Activated naive CD4-positive, alpha-beta T cell treated with anti-CD3 and anti-CD28 coated beads for 36 hours (primary cell): ENCODE measurements around the gene RAB20. TPM values are rescaled to one million over a fixed set of nuclear protein-coding genes. Genes with fewer than 3 reads are reported as not detected.

ENCODE experiments used
- CTCF ChIA-PET: fragments of 350-600 bp; sonication (Branson Sonifier 250); formaldehyde crosslinking; loops from one replicate; lab custom pipeline; 2021; ENCODE audit warnings: antibody characterized with exemption; lab: Charles Lee
- DNase-seq: peaks from one replicate; pipeline ENCODE4 v3.0.0-alpha.2; 2020
- H3K27ac Mint-ChIP-seq: one replicate; pipeline ENCODE4 v1.8.0; 2021; ENCODE audit warnings: mild to moderate bottlenecking, mixed read lengths
- H3K27me3 Mint-ChIP-seq: one replicate; pipeline ENCODE4 v1.8.0; 2021; ENCODE audit warnings: low read depth, mixed read lengths
- H3K36me3 Mint-ChIP-seq: one replicate; pipeline ENCODE4 v1.8.0; 2021; ENCODE audit warnings: low read depth, mixed read lengths
- H3K4me1 Mint-ChIP-seq: one replicate; pipeline ENCODE4 v1.8.0; 2021; ENCODE audit warnings: low read depth, mixed read lengths
- H3K4me3 Mint-ChIP-seq: one replicate; pipeline ENCODE4 v1.8.0; 2021; ENCODE audit warnings: mild to moderate bottlenecking, moderate library complexity, mixed read lengths
- H3K9me3 Mint-ChIP-seq: one replicate; pipeline ENCODE4 v1.8.0; 2021; ENCODE audit warnings: mixed read lengths
- intact Hi-C: fragments of 100-400 bp; cut with micrococcal nuclease; formaldehyde crosslinking; loops from one replicate; pipeline ENCODE4 v1.15.1; 2023
- total RNA-seq, 2 experiments: library from RNA; stranded (reverse); gene quantifications; one replicate each; pipeline ENCODE4 v1.2.3, GENCODE V29; 2021

The RAB20 gene
- total RNA-seq, 2 experiments from 2014 or later, result 1.4 to 1.5 TPM

- H3K27ac Mint-ChIP-seq, result no peak overlapping the region
Measured at GRCh38 chr13:110559986-110560385, 1.5 kb downstream of the RAB20 start.

GRCh38 chr13:110559429-110559943 is 2.0 kb downstream of the RAB20 start:
- Mint-ChIP-seq H3K4me3 (no peak overlapping the region), H3K27me3 (peaks cover 7% of the 10 kb centered on the region), H3K27ac (no peak overlapping the region), H3K4me1 (peaks cover 15% of the 10 kb centered on the region), H3K9me3 (no peaks in the 10 kb centered on the region), H3K36me3 (no peaks in the 10 kb centered on the region)
- CTCF ChIA-PET, result interaction anchor here (1.0 kb wide), 1 partner anchor 13 kb away, joined by 3 read pairs; no protein-coding TSS in a partner anchor
- DNase-seq, result no peak
- intact Hi-C loops, result no loop called here

More at GRCh38 chr13:110559986-110560385, 1.5 kb downstream of the RAB20 start:
- intact Hi-C loops, result loop anchor here (2.0 to 5.0 kb wide), 2 partner anchors 43 to 57 kb away; no protein-coding TSS in a partner anchor
- H3K4me1 Mint-ChIP-seq, result peaks cover 15% of the 10 kb centered on the region
- peaks cover 7% of the 10 kb centered on the region for H3K27me3 Mint-ChIP-seq
- no peaks in the 10 kb centered on the region for H3K36me3 Mint-ChIP-seq
- no peaks in the 10 kb centered on the region for H3K9me3 Mint-ChIP-seq
- no peak overlapping the region for H3K4me3 Mint-ChIP-seq
- no peak for DNase-seq
- CTCF ChIA-PET, result interaction anchor here (0.5 kb wide), 1 partner anchor 32 kb away, joined by 3 read pairs; no protein-coding TSS in a partner anchor

GRCh38 chr13:110557610-110558305 is 3.8 kb downstream of the RAB20 start:
- DNase-seq, result no peak
- CTCF ChIA-PET, result no interaction called here
- Mint-ChIP-seq H3K27ac (no peak overlapping the region), H3K4me3 (no peak overlapping the region), H3K27me3 (peaks cover 7% of the 10 kb centered on the region), H3K36me3 (no peaks in the 10 kb centered on the region), H3K9me3 (no peaks in the 10 kb centered on the region), H3K4me1 (peaks cover 14% of the 10 kb centered on the region)
- intact Hi-C loops, result no loop called here

DNA sequence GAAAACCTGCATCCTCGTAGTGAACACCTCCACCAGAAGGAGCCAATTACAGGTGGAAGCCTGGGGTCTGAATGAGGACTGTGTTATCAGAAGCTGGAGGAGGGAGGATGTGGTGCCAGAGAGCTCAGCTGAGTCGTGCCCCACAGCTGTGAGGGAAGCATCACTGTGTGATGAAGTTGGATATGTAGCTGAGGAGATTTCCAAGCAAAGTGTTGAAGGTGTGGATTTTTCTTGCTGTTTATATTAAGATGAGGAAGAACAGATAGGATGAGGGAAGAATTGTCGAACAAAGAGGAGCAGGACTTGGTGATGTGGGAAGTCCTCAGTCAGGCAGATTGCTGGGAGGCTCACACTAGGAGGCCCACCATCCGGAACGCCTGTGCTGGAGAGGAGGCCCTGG is 4.4 kb downstream of the RAB20 start:
- intact Hi-C loops, result no loop called here
- Mint-ChIP-seq H3K4me1 (peaks cover 10% of the 10 kb centered on the region), H3K27ac (no peak overlapping the region), H3K27me3 (peaks cover 7% of the 10 kb centered on the region), H3K4me3 (no peak overlapping the region), H3K36me3 (no peaks in the 10 kb centered on the region), H3K9me3 (no peaks in the 10 kb centered on the region)
- CTCF ChIA-PET, result interaction anchor here (1.1 kb wide), 1 partner anchor 20 kb away, joined by 4 read pairs; no protein-coding TSS in a partner anchor
- DNase-seq, result no peak

- H3K4me1 Mint-ChIP-seq, result peaks cover 6% of the 10 kb centered on the region
- H3K27ac Mint-ChIP-seq, result no peak overlapping the region
- H3K36me3 Mint-ChIP-seq, result no peaks in the 10 kb centered on the region
- CTCF ChIA-PET, result interaction anchor here (0.6 to 1.1 kb wide), 2 partner anchors 19 to 650 kb away, joined by 4 read pairs; no protein-coding TSS in a partner anchor
- intact Hi-C loops, result no loop called here
- no peak for DNase-seq
- H3K4me3 Mint-ChIP-seq, result no peak overlapping the region
- H3K27me3 Mint-ChIP-seq, result peaks cover 4% of the 10 kb centered on the region
- no peaks in the 10 kb centered on the region for H3K9me3 Mint-ChIP-seq
Measured at GRCh38 chr13:110556224-110556606, 5.3 kb downstream of the RAB20 start.

GRCh38 chr13:110555601-110556223 is 5.8 kb downstream of the RAB20 start:
- H3K4me3 Mint-ChIP-seq, result no peak overlapping the region
- CTCF ChIA-PET, result interaction anchor here (0.6 to 1.1 kb wide), 2 partner anchors 19 to 650 kb away, joined by 4 read pairs; no protein-coding TSS in a partner anchor
- H3K36me3 Mint-ChIP-seq, result no peaks in the 10 kb centered on the region
- no peaks in the 10 kb centered on the region for H3K9me3 Mint-ChIP-seq
- H3K27ac Mint-ChIP-seq, result no peak overlapping the region
- H3K4me1 Mint-ChIP-seq, result peaks cover 3% of the 10 kb centered on the region
- intact Hi-C loops, result no loop called here
- H3K27me3 Mint-ChIP-seq, result peaks cover 3% of the 10 kb centered on the region
- no peak for DNase-seq

GRCh38 chr13:110554946-110555345 is 6.6 kb downstream of the RAB20 start:
- Mint-ChIP-seq H3K27ac (no peak overlapping the region), H3K9me3 (no peaks in the 10 kb centered on the region)
- intact Hi-C loops, result no loop called here

DNA sequence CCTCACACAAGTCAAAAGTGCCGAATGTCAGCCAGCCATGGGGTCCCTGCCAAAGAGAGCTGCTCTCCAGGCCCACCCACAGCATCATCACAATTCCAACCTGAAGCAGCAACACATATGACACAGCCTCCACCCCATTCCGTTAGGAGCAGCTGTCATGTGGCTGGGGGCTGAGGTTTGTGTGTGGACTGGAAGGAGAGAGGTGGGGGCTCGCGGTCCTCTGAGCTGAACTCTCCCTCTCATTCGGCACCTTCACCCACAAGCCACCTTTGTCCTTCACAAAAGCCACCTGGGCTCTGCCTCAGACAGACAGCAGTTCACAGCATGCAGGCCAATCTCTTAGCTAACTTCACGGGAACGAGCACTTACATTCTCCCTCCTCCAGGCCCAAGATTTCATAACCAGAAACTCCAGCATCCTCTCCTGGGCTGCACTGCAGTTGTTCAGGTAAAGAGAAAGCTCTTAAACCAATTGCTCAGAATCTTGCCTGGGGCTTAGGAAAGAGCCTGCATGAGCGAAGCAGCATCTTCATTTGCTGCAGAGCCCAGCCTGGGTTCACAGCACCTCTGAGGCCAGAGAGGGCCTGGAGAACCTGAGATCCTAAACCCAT is 7.2 kb downstream of the RAB20 start:
- Mint-ChIP-seq H3K4me3 (no peak overlapping the region), H3K4me1 (no peaks in the 10 kb centered on the region), H3K36me3 (no peaks in the 10 kb centered on the region), H3K27ac (no peak overlapping the region), H3K27me3 (no peaks in the 10 kb centered on the region), H3K9me3 (no peaks in the 10 kb centered on the region)
- CTCF ChIA-PET, result interaction anchor here (0.7 kb wide), 1 partner anchor 28 kb away, joined by 3 read pairs; no protein-coding TSS in a partner anchor
- intact Hi-C loops, result no loop called here
- DNase-seq, result no peak

More at GRCh38 chr13:110554946-110555345, 6.6 kb downstream of the RAB20 start:
- CTCF ChIA-PET, result interaction anchor here (0.7 kb wide), 1 partner anchor 29 kb away, joined by 3 read pairs; no protein-coding TSS in a partner anchor
- H3K4me1 Mint-ChIP-seq, result no peaks in the 10 kb centered on the region
- no peak overlapping the region for H3K4me3 Mint-ChIP-seq
- DNase-seq, result no peak
- no peaks in the 10 kb centered on the region for H3K27me3 Mint-ChIP-seq
- H3K36me3 Mint-ChIP-seq, result no peaks in the 10 kb centered on the region

DNA sequence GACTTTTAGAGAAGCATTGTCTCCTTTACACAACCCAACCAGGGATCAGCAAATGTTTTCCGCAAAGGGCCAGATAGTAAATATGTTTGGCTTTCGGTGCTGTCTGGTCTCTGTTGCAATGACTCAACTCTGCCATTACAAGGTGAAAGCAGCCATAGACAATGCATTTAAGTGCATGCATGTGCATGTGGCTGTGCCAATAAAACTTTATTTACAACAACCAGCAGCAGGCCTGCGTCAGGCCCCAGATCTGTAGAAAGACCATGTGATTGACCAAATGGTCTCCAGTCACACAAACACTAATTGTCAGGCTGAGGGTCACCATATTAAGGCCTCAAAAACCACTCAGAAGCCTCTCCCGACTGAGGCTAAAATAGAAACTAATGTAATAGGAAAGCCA is 8.1 kb downstream of the RAB20 start:
- Mint-ChIP-seq H3K4me1 (no peaks in the 10 kb centered on the region), H3K27ac (no peak overlapping the region), H3K9me3 (no peaks in the 10 kb centered on the region), H3K36me3 (no peaks in the 10 kb centered on the region), H3K27me3 (no peaks in the 10 kb centered on the region), H3K4me3 (no peak overlapping the region)
- intact Hi-C loops, result no loop called here
- DNase-seq, result no peak
- CTCF ChIA-PET, result no interaction called here

- Mint-ChIP-seq H3K4me1 (no peaks in the 10 kb centered on the region), H3K27me3 (no peaks in the 10 kb centered on the region), H3K9me3 (no peaks in the 10 kb centered on the region), H3K27ac (no peak overlapping the region), H3K36me3 (no peaks in the 10 kb centered on the region), H3K4me3 (no peak overlapping the region)
- CTCF ChIA-PET, result interaction anchor here (1.6 kb wide), 1 partner anchor 20 kb away, joined by 3 read pairs; no protein-coding TSS in a partner anchor
- DNase-seq, result no peak
- intact Hi-C loops, result no loop called here
Measured at GRCh38 chr13:110552767-110553166, 8.8 kb downstream of the RAB20 start.

- no peaks in the 10 kb centered on the region for H3K27me3 Mint-ChIP-seq
Measured at GRCh38 chr13:110551284-110551683, 10.2 kb downstream of the RAB20 start.

GRCh38 chr13:110549795-110550160 is 11.7 kb downstream of the RAB20 start:
- H3K9me3 Mint-ChIP-seq, result peaks cover 7% of the 10 kb centered on the region
- peaks cover 8% of the 10 kb centered on the region for H3K36me3 Mint-ChIP-seq
- intact Hi-C loops, result no loop called here
- H3K4me3 Mint-ChIP-seq, result no peak overlapping the region
- H3K27ac Mint-ChIP-seq, result no peak overlapping the region
- DNase-seq, result no peak
- H3K27me3 Mint-ChIP-seq, result no peaks in the 10 kb centered on the region
- H3K4me1 Mint-ChIP-seq, result no peaks in the 10 kb centered on the region
- CTCF ChIA-PET, result no interaction called here

More at GRCh38 chr13:110551284-110551683, 10.2 kb downstream of the RAB20 start:
- no peak overlapping the region for H3K27ac Mint-ChIP-seq
- H3K36me3 Mint-ChIP-seq, result peaks cover 5% of the 10 kb centered on the region
- peaks cover 7% of the 10 kb centered on the region for H3K9me3 Mint-ChIP-seq
- intact Hi-C loops, result no loop called here
- CTCF ChIA-PET, result interaction anchor here (1.6 kb wide), 1 partner anchor 18 kb away, joined by 3 read pairs; no protein-coding TSS in a partner anchor
- DNase-seq, result no peak
- no peak overlapping the region for H3K4me3 Mint-ChIP-seq
- H3K4me1 Mint-ChIP-seq, result no peaks in the 10 kb centered on the region
